GM21717 (cell line): ENCODE results near the gene ALDH3B1.

Experiments
- ATAC-seq: cut with Tn5 transposase; IDR thresholded peaks from one replicate; pipeline ENCODE4 v1.9.1; 2021; ENCODE audit warnings: mild to moderate bottlenecking, moderate library complexity; ENCODE audit not compliant: unreplicated experiment

Gene ALDH3B1

DNA sequence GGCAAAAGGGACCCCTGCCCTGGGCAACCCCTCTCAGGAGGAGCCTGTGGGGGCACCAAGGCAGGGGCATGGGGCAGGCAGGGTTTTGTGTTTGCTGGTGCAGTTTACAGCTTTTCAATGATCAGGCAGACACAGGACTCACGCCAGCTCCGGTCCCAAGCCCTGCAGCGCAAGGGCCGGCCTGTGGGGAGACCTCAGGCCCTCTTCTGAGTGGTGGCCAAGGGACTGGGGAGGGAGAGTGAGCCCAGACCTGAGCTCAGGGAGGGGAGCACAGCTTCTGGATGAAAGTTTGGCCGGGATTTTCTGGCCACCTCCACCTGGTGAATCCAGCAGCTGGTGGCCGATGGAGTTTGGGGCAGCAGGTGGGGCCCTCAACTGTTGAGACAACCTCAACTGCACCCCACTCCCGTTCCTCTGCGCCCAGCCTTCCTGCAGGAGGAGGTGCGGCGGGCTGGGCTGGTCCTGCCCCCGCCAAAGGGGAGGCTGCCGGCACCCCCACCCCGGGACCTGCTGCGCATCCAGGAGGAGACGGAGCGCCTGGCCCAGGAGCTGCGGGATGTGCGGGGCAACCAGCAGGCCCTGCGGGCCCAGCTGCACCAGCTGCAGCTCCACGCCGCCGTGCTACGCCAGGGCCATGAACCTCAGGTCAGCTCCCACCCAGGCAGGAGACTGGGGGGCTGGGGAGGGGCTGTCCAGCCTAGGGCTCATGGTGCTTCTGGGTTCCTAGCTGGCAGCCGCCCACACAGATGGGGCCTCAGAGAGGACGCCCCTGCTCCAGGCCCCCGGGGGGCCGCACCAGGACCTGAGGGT lies 32.3 kb downstream of the ALDH3B1 start:
- ATAC-seq, result no peak

DNA sequence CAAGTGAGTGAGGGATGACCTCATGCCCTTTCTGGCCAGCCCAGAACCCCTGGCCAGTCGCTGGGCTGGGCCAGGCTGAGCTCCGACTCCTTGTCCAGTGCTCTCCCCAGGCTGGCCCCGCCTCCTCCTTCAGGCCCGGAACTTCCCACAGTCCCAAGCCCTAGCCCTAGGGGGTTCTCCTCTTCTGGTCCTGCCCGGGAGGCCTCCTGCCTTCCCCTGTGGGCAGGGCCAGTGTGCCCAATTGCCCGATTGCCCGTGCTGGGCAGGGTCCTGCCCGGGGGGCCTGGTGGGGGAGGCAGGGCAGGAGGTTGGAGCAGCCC lies 32.9 kb downstream of the ALDH3B1 start:
- ATAC-seq, result no peak

DNA sequence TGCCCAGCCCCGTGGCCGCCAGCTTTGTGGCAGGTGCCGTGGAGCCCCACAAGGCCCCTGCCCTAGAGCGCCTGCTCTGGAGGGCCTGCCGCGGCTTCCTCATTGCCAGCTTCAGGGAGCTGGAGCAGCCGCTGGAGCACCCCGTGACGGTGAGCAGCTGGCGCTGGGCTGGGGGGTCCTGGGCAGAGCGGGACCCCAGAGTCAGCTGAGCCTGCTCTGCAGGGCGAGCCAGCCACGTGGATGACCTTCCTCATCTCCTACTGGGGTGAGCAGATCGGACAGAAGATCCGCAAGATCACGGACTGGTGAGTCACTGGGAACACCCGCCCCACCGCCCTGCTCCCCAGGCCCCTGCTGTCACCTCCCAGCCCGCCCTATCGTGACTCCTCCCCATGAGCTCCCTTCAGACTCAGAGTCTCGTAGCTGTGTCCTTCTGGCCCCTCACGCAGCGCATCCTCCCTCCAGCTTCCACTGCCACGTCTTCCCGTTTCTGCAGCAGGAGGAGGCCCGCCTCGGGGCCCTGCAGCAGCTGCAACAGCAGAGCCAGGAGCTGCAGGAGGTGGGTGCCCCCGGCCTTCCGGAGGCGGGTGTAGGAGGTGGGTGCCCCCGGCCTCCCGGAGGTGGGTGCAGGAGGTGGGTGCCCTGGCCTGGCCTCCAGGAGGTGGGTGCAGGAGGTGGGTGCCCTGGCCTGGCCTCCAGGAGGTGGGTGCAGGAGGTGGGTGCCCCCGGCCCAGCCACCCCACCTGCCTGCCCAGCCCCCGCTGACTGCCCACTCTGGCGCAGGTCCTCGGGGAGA lies 33.4 kb downstream of the ALDH3B1 start:
- ATAC-seq, result no peak

DNA sequence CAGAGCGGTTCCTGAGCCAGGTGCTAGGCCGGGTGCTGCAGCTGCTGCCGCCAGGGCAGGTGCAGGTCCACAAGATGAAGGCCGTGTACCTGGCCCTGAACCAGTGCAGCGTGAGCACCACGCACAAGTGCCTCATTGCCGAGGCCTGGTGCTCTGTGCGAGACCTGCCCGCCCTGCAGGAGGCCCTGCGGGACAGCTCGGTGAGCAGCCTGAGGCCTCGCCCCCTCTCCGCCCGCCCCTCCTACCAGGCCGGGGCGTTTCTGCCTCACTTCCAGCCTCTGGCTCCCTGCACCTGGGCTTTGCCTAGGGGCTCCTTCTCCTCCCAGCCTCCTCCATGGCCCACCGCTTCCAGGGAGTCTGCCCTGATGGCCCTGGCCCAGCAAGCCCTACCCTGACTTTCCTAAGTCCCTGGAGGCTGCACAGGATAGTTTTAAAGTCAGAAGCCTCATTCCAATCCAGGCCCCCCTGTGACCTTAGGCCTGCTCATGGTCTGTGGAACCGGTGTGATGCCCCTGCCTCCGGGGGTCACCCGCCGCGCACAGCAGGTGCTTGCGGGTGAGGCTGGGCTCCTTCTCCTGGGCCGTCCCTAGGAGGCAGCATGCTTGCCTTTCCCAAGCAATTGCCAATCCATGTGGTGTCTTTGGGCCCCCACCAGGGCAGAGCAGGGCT lies 34.2 kb downstream of the ALDH3B1 start:
- no peak for ATAC-seq

DNA sequence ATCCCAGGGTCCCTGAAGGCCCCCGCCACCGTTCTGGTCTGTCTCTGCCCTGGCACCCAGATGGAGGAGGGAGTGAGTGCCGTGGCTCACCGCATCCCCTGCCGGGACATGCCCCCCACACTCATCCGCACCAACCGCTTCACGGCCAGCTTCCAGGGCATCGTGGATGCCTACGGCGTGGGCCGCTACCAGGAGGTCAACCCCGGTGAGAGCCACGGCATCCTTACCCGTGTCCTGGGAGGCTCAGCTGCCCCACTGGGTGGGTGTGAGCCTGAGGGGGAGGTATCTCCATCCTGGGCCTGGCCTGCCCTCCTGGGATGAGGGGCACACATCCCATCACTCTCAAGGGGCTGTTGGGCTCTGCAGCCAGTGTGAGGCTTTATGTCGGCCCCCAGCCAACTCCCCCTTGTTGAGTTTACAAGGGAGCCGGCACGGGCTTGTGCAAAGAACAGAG lies 34.8 kb downstream of the ALDH3B1 start:
- ATAC-seq, result no peak

DNA sequence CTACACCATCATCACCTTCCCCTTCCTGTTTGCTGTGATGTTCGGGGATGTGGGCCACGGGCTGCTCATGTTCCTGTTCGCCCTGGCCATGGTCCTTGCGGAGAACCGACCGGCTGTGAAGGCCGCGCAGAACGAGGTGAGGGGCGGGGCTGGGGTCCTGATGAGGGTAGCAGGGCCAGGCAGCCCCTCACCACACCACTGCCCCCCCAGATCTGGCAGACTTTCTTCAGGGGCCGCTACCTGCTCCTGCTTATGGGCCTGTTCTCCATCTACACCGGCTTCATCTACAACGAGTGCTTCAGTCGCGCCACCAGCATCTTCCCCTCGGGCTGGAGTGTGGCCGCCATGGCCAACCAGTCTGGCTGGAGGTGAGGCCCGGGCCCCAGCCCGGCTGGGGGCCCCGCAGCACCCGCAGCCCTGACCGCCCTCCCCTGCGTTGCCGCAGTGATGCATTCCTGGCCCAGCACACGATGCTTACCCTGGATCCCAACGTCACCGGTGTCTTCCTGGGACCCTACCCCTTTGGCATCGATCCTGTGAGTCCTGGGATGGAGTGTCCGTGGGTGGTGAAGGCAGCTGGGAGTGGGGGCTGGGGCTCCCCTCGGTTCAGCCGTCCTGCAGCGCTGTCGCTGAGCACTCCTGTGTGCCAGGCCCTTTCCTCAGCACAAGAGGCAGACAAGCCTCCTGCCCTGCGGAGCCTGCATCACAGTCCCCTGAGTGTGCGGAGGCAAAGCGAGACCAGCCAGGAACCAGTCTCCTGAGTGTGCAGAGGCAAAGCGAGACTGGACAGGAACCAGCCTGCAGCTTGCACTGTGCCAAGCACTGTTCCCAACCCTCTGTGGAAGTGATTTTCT lies 37.5 kb downstream of the ALDH3B1 start:
- no peak for ATAC-seq

DNA sequence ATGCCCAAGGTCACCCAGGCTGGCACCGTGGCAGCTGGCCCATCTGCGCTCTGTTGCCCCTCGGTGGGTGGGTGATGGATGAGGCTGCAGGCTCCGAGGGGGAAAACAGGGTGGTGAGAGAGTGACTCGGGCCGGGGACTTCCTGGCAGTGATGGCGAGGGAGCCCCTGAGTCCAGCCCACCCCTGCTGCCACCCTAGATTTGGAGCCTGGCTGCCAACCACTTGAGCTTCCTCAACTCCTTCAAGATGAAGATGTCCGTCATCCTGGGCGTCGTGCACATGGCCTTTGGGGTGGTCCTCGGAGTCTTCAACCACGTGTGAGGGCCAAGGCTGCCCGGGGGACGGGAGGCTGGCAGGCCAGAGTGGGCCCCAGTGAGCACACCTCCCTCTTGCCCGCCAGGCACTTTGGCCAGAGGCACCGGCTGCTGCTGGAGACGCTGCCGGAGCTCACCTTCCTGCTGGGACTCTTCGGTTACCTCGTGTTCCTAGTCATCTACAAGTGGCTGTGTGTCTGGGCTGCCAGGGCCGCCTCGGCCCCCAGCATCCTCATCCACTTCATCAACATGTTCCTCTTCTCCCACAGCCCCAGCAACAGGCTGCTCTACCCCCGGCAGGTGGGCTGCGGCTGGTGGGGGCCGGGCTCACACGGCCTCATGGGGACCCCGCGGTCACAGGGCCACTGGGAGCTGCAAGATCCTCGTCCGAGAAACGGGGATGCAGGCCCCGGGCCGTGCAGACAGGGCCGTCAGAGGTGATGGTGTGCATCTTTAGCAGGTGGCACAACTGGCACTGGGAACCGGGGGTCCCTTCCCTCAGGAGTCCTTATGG lies 38.8 kb downstream of the ALDH3B1 start:
- ATAC-seq, result no peak

DNA sequence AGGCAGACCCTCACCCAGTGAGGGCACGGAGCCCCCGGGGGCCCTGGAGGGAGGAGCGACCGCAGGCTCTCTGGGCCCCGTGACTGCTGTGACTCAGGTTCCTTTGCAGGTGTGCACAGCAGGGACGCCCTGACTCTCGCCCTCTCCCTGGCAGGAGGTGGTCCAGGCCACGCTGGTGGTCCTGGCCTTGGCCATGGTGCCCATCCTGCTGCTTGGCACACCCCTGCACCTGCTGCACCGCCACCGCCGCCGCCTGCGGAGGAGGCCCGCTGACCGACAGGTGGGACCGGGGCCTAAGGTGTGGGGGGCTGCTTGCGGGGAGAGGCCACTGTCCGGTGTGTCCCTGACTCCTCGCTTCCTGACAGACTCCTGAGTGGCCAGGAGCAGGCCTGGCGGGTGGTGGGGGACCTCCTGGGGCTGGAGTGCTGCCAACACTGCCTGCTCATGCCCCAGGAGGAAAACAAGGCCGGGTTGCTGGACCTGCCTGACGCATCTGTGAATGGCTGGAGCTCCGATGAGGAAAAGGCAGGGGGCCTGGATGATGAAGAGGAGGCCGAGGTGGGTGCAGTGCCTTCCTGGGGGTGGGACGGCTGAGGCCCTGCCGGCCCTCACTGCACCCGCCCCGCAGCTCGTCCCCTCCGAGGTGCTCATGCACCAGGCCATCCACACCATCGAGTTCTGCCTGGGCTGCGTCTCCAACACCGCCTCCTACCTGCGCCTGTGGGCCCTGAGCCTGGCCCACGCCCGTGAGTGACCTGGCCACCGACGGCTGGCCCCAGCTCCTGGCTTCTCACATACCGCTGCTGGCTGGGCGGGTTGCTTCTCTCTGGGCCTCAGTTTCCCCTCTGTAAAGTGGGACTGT lies 39.6 kb downstream of the ALDH3B1 start:
- ATAC-seq, result no peak

DNA sequence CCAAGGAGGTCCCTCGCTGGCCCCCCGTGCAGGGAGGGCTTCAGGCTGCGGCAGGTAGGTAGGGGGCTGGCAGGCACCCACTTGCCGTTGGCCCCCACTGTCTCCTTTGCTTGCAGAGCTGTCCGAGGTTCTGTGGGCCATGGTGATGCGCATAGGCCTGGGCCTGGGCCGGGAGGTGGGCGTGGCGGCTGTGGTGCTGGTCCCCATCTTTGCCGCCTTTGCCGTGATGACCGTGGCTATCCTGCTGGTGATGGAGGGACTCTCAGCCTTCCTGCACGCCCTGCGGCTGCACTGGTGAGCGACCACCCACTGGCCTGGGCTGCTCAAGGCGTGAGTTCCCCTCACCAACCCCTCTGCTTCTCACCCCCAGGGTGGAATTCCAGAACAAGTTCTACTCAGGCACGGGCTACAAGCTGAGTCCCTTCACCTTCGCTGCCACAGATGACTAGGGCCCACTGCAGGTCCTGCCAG lies 40.3 kb downstream of the ALDH3B1 start:
- no peak for ATAC-seq

DNA sequence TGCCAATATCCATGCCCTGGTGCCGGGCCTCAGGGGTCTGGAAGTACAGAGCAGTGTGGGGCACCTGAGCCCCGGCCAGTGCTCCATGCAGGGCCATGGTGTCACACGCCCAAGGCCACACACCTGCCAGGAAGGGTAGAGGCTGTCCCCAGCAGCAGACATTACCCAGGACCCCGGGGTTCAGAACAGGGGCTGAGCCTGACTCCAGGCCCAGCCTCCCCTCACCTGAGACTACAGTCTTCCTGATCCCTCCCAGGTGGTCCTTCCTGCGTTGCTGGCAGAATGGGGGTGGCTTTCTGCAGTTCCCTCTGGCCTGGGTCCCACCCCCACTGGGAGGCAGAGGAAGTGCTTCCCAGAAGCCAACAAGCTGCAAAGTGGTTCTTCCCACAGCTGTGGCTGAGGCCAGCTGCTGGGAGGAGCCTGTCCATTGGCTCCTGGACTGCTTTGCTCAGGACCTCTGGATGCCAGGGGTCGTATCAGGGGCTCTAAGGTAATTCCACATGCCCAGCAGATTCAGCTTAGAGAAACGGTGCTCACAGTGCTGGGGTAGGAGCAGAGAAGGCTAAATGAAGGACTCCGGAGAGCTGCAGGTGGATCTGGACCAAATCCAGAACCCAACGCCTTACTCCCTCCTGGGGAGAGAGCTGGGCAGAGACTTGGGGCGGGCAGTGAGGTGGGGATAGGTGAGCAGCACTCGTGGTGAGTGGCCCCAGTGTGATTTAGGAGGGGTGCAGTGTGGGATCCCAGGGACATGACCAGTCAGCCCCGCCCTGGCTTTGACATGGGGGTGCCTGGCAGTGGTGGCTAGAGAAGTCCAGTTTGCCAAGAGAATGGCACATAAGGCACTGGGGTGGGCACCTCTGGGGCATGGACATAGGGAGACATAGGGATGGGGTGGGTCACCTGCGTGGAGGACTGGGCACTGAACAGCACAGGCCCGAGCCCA lies 41.3 kb downstream of the ALDH3B1 start:
- no peak for ATAC-seq

DNA sequence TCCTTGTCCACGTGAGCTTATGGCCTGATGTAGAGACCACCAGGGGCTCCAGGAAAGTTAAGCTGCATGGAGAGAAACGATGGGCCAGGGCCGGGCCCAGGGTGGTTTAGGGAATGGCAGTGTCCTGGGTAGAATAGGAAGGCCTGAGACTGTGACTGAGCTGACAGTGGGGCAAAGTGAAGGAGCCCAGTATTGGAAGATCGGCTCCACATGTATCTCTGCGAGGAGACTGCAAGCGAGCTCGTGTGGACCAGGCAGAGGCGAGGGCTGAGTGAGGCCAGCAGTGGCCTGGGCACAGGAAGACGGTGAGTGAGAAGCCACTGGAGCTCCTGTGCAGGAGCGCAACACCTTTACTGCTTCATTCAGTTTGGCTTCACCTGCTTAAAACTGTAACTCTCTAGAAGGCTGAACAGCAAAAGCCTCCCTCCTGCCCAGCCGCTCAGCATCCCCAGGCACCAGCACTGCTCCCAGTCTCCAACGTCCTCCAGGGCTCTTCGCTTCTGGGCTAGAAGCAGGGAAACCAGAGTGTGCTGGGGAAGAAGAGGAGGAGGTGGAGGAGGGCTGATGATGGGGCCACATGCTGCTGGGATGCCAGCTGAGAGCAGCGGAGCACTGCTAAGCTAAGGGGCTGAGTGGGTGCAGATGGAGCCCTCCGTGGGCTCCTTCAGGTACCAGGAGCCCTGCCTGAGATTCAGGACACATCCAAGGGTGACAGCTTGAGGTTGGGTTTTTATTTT lies 42.2 kb downstream of the ALDH3B1 start:
- no peak for ATAC-seq

DNA sequence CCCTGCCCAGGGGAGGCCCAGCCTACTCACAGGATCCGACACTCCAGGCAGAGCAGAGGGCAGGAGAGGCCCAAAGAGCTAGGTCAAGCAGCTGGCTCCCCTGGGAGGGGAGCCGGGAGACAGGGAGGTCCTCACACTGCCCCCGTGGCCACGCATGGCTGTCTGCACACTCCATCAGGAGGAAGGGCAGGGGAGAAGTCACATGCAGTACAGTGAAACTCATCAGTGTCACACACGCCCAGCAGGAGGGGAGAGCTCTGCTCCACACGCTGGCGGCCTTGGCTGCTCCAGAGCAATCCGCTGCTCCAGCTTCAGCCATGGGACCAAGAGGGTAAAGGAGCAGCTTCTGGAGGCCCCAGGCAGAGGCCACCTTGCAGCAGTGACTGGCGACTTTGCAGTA lies 43.0 kb downstream of the ALDH3B1 start:
- ATAC-seq, result no peak

DNA sequence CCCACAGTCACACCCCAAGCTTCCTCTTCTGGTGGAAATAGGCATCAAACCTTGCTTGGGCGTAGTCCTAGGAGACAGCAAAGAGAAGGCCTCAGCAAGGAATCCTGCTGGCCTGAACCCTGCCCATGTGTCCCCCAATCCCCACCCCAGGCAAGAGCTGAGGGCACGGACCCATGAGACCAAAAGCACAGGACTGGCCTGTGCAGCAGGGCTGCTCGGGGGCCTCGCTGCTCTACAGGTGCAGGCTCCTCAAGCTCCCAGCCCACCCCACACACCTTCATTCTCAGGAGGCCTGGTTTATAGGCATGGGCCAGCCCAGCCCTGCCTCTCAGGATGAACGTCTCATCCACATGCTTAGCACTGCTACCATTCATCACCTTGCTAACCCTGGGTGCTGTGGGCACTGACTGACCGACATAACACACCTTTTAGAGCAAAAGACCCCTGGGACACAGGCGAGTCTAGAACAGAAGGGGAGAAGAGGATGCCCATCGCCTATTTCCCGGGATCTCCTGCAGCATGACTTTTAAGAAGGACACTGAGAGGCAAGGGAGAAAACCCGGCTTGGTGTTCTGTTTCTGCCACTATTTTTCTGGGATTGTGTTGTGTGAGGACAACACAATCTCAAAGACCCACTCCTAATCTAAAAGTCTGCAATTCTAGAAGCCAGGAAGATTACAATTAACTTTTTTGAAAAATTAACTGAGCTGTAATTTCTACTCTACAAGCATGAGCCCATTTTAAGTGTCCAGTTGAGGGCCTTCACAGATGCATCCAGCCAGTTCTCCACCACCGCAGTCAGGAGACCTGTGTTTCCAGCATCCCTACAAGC lies 44.1 kb downstream of the ALDH3B1 start:
- no peak for ATAC-seq

DNA sequence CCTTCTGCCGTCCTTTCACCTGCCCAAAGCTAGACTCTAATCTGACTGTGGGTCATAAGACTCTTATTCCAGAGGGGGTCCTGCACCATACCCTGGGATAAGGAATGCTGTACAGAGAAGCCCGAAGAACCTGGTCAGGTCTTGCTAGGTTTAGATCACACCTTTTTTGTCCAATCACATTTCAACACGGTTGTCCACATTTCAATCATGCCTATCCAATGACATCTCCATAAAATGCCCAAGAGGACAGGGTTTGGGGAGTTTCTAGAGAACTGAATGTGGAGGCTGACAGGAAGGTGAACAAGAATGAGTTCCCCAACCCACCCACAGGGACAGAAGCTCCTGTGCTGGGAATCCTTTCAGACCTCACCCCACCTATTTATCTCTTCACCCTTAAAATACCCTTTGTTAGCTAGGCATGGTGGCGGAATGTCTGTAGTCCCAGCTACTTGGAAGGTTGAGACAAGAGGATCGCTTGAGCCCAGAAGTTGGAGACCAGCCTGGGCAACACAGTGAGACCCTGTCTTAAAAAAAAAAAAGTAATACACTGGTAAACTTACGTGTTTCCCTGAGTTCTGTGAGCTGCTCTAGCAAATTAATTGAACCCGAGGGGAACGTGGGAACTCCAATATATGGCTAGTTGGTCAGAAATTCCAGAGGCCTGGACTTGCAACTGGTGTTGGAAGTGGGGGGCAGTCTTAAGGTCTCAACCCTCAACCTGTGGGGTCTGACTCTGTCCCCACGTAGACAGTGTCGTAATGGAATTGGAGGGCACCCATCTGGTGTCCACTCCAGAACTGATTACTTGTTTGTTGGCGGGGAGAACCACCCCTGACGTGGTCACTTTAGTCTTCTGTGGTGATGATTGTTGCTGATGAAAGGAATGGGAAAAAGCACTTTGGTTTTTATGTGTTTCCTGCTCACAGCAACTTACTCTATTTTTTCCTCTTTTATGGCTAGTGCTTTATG lies 46.5 kb downstream of the ALDH3B1 start:
- ATAC-seq, result no peak

DNA sequence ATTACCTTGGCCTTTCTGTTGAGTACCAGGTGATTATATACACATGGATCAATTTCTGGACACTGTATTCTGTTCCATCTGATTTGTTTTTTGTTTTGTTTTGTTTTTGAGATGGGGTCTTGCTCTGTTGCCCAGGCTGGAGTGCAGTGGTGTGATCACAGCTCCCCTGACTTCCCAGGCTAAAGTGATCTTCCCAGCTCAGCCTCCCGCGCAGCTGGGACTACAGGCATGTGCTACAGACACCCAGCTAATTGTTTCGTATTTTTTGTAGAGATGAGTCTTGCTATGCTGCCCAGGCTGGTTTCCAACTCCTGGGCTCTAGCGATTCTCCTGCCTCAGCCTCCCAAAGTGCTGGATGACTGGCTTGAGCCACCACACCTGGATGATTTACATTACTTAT lies 47.7 kb downstream of the ALDH3B1 start:
- no peak for ATAC-seq
